OCI-LY3 (cell line): ENCODE results near the gene CARHSP1.

ENCODE experiments used
- EZH2phosphoT487 ChIP-seq: fragments of 200-600 bp; shearing (Covaris generic); IDR thresholded peaks from 2 replicates; pipeline ENCODE4 v1.6.1; 2018; ENCODE audit warnings: antibody characterized with exemption, mixed run types, low read depth
- TF ChIP-seq, protein P1 (sequence below): fragments of 200-600, 300-600 bp; sonication (generic); IDR thresholded peaks from 2 replicates; pipeline ENCODE4 v1.5.1; 2014; ENCODE audit warnings: antibody characterized with exemption, low read length, low read depth

DNA sequence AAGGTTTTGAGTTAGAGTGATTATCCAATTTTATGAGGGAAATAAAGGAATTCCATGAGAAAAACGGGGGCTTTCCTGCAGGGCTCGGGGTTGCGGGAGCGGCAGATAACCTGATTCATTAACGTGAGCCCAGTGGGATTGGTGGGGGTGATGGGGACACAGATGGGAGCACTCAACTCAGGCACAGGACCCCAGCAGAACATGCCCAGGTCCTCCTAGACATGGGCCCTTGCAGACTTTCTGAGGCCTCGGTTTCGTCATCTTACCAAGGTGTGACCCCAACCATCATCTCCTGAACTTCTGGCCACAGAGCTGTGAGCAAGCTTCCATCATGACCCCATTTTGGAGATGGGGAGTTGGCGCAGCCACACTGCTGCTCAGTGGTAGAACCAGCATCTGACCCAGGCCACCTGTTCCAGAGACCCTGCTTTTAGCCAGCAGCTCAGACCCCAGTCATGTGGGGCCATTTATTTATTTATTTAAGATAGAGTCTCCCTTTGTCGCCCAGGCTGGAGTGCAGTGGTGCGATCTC, 22.3 kb downstream of the CARHSP1 start:
- TF ChIP-seq, protein P1, sequence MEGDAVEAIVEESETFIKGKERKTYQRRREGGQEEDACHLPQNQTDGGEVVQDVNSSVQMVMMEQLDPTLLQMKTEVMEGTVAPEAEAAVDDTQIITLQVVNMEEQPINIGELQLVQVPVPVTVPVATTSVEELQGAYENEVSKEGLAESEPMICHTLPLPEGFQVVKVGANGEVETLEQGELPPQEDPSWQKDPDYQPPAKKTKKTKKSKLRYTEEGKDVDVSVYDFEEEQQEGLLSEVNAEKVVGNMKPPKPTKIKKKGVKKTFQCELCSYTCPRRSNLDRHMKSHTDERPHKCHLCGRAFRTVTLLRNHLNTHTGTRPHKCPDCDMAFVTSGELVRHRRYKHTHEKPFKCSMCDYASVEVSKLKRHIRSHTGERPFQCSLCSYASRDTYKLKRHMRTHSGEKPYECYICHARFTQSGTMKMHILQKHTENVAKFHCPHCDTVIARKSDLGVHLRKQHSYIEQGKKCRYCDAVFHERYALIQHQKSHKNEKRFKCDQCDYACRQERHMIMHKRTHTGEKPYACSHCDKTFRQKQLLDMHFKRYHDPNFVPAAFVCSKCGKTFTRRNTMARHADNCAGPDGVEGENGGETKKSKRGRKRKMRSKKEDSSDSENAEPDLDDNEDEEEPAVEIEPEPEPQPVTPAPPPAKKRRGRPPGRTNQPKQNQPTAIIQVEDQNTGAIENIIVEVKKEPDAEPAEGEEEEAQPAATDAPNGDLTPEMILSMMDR = no peak
- no peak for TF ChIP-seq EZH2phosphoT487
